ENCODE results near the gene B4GALT6. TPM values are rescaled to one million over a fixed set of nuclear protein-coding genes. Genes with fewer than 3 reads are reported as not detected.

B4GALT6 gene
- total and polyA plus RNA-seq, 2 of the 13 experiments (the other 11 are each of a cell fraction or from before 2014, with no cell fraction given): 1.9 to 3.3 TPM

DNA sequence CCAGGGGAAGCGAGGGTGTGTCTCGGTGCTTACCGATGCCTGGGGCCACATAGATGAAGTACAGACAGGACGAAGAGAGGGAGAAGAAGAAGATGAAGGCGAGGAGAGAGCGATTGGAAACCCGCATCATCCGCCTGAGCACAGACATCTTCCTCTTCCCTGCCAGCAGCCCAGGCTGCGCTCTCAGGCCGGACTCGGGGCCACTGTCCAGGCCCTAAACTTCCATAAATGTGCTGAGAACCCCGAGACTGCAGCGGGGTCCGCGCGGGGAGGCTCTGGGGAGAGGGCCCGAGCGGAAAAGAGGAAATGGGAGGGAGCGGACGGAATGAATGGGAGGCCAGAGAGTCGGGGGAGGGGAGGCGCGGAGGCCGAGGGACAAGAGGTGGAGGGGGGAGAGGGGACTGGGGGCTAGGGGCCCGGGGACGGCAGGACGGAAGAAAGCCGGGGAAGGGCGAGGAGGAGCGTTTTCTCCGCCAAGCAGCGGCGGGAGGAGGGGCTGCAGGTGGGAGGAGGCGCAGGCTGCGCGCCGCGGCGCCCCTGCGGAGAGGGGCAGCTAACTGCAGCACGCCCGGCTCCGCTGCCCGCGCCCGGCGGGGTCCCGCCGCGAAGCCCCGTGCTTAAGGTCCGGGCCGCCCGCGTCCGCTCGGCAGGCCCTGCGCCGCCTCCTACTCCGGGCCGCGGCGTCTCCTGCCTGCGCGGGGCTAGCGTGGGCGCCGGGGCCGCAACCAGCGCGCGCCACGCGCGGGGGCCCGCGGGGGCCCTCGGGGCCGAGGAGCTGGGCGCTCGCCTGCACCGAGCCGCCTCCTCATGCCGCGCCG is at the start of gene B4GALT6 (continued):
- TF ChIP-seq, protein P1, sequence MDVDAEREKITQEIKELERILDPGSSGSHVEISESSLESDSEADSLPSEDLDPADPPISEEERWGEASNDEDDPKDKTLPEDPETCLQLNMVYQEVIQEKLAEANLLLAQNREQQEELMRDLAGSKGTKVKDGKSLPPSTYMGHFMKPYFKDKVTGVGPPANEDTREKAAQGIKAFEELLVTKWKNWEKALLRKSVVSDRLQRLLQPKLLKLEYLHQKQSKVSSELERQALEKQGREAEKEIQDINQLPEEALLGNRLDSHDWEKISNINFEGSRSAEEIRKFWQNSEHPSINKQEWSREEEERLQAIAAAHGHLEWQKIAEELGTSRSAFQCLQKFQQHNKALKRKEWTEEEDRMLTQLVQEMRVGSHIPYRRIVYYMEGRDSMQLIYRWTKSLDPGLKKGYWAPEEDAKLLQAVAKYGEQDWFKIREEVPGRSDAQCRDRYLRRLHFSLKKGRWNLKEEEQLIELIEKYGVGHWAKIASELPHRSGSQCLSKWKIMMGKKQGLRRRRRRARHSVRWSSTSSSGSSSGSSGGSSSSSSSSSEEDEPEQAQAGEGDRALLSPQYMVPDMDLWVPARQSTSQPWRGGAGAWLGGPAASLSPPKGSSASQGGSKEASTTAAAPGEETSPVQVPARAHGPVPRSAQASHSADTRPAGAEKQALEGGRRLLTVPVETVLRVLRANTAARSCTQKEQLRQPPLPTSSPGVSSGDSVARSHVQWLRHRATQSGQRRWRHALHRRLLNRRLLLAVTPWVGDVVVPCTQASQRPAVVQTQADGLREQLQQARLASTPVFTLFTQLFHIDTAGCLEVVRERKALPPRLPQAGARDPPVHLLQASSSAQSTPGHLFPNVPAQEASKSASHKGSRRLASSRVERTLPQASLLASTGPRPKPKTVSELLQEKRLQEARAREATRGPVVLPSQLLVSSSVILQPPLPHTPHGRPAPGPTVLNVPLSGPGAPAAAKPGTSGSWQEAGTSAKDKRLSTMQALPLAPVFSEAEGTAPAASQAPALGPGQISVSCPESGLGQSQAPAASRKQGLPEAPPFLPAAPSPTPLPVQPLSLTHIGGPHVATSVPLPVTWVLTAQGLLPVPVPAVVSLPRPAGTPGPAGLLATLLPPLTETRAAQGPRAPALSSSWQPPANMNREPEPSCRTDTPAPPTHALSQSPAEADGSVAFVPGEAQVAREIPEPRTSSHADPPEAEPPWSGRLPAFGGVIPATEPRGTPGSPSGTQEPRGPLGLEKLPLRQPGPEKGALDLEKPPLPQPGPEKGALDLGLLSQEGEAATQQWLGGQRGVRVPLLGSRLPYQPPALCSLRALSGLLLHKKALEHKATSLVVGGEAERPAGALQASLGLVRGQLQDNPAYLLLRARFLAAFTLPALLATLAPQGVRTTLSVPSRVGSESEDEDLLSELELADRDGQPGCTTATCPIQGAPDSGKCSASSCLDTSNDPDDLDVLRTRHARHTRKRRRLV (CRISPR knock-in tag; IDR thresholded peaks at IDR 0.05): no peak
- TF ChIP-seq ZNF292 (CRISPR knock-in tag; IDR thresholded peaks at IDR 0.05; ENCODE audit: borderline replicate concordance, low read depth) (0 out of 2 replicates have a peak, but pooled peaks have one; percentile 17), ZNF713 (CRISPR knock-in tag; IDR thresholded peaks at IDR 0.05) (no peak), ZNF652 (CRISPR knock-in tag; IDR thresholded peaks at IDR 0.05; ENCODE audit: borderline replicate concordance, low read depth) (no peak), NCOR1 (IDR thresholded peaks at IDR 0.05; ENCODE audit: borderline replicate concordance, low read length) (no peak), PCBP2 (optimal IDR thresholded peaks at IDR 0.05; ENCODE audit: low read depth, low read length, poor library complexity, severe bottlenecking) (no peak)
- TF ChIP-seq, protein P2, sequence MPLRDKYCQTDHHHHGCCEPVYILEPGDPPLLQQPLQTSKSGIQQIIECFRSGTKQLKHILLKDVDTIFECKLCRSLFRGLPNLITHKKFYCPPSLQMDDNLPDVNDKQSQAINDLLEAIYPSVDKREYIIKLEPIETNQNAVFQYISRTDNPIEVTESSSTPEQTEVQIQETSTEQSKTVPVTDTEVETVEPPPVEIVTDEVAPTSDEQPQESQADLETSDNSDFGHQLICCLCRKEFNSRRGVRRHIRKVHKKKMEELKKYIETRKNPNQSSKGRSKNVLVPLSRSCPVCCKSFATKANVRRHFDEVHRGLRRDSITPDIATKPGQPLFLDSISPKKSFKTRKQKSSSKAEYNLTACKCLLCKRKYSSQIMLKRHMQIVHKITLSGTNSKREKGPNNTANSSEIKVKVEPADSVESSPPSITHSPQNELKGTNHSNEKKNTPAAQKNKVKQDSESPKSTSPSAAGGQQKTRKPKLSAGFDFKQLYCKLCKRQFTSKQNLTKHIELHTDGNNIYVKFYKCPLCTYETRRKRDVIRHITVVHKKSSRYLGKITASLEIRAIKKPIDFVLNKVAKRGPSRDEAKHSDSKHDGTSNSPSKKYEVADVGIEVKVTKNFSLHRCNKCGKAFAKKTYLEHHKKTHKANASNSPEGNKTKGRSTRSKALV (CRISPR knock-in tag; IDR thresholded peaks at IDR 0.05): no peak
- TF ChIP-seq, protein P3, sequence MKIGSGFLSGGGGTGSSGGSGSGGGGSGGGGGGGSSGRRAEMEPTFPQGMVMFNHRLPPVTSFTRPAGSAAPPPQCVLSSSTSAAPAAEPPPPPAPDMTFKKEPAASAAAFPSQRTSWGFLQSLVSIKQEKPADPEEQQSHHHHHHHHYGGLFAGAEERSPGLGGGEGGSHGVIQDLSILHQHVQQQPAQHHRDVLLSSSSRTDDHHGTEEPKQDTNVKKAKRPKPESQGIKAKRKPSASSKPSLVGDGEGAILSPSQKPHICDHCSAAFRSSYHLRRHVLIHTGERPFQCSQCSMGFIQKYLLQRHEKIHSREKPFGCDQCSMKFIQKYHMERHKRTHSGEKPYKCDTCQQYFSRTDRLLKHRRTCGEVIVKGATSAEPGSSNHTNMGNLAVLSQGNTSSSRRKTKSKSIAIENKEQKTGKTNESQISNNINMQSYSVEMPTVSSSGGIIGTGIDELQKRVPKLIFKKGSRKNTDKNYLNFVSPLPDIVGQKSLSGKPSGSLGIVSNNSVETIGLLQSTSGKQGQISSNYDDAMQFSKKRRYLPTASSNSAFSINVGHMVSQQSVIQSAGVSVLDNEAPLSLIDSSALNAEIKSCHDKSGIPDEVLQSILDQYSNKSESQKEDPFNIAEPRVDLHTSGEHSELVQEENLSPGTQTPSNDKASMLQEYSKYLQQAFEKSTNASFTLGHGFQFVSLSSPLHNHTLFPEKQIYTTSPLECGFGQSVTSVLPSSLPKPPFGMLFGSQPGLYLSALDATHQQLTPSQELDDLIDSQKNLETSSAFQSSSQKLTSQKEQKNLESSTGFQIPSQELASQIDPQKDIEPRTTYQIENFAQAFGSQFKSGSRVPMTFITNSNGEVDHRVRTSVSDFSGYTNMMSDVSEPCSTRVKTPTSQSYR (CRISPR knock-in tag; IDR thresholded peaks at IDR 0.05; ENCODE audit: borderline replicate concordance): no peak
- TF ChIP-seq, protein P4, sequence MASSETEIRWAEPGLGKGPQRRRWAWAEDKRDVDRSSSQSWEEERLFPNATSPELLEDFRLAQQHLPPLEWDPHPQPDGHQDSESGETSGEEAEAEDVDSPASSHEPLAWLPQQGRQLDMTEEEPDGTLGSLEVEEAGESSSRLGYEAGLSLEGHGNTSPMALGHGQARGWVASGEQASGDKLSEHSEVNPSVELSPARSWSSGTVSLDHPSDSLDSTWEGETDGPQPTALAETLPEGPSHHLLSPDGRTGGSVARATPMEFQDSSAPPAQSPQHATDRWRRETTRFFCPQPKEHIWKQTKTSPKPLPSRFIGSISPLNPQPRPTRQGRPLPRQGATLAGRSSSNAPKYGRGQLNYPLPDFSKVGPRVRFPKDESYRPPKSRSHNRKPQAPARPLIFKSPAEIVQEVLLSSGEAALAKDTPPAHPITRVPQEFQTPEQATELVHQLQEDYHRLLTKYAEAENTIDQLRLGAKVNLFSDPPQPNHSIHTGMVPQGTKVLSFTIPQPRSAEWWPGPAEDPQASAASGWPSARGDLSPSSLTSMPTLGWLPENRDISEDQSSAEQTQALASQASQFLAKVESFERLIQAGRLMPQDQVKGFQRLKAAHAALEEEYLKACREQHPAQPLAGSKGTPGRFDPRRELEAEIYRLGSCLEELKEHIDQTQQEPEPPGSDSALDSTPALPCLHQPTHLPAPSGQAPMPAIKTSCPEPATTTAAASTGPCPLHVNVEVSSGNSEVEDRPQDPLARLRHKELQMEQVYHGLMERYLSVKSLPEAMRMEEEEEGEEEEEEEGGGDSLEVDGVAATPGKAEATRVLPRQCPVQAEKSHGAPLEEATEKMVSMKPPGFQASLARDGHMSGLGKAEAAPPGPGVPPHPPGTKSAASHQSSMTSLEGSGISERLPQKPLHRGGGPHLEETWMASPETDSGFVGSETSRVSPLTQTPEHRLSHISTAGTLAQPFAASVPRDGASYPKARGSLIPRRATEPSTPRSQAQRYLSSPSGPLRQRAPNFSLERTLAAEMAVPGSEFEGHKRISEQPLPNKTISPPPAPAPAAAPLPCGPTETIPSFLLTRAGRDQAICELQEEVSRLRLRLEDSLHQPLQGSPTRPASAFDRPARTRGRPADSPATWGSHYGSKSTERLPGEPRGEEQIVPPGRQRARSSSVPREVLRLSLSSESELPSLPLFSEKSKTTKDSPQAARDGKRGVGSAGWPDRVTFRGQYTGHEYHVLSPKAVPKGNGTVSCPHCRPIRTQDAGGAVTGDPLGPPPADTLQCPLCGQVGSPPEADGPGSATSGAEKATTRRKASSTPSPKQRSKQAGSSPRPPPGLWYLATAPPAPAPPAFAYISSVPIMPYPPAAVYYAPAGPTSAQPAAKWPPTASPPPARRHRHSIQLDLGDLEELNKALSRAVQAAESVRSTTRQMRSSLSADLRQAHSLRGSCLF (CRISPR knock-in tag; IDR thresholded peaks at IDR 0.05; ENCODE audit: borderline replicate concordance): no peak
- TF ChIP-seq, protein P5, sequence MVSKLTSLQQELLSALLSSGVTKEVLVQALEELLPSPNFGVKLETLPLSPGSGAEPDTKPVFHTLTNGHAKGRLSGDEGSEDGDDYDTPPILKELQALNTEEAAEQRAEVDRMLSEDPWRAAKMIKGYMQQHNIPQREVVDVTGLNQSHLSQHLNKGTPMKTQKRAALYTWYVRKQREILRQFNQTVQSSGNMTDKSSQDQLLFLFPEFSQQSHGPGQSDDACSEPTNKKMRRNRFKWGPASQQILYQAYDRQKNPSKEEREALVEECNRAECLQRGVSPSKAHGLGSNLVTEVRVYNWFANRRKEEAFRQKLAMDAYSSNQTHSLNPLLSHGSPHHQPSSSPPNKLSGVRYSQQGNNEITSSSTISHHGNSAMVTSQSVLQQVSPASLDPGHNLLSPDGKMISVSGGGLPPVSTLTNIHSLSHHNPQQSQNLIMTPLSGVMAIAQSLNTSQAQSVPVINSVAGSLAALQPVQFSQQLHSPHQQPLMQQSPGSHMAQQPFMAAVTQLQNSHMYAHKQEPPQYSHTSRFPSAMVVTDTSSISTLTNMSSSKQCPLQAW (CRISPR knock-in tag; IDR thresholded peaks at IDR 0.05): no peak

Measured in HepG2 (cell line).